ENCODE data around the gene IQSEC1. TPM values are rescaled to one million over a fixed set of nuclear protein-coding genes. Genes with fewer than 3 reads are reported as not detected.

The IQSEC1 gene
- total and polyA plus RNA-seq, 10 of the 15 experiments (the other 5 are each of a cell fraction or from before 2014, with no cell fraction given) = 0.92 to 55.2 (median 8.5) TPM

- TF ChIP-seq TCF3 (IDR thresholded peaks at IDR 0.05; ENCODE audit: borderline replicate concordance, insufficient read depth, low read depth, low read length) (peak; percentile 90), MTA3 (IDR thresholded peaks at IDR 0.05; ENCODE audit: borderline replicate concordance, low read length) (no peak), RAD51 (IDR thresholded peaks at IDR 0.05) (no peak), BCLAF1 (IDR thresholded peaks at IDR 0.05) (no peak), JUND (IDR thresholded peaks at IDR 0.05; ENCODE audit: low read depth, low read length) (0 out of 2 replicates have a peak, but pooled peaks have one; percentile 50), CREB1 (IDR thresholded peaks at IDR 0.05; ENCODE audit: low read depth) (peak; percentile 42; the same call in 1 of the 2 replicates), IKZF1 (conservative IDR thresholded peaks at IDR 0.05) (peak; percentile 77), YBX1 (IDR thresholded peaks at IDR 0.05) (no peak), NRF1 (conservative IDR thresholded peaks at IDR 0.05; ENCODE audit: low read depth, low read length) (no peak), CEBPZ (IDR thresholded peaks at IDR 0.05; ENCODE audit: low read depth, low read length) (no peak), CREM (IDR thresholded peaks at IDR 0.05; ENCODE audit: low read depth) (peak; percentile 80), SIN3A (IDR thresholded peaks at IDR 0.05; ENCODE audit: low read depth, low read length) (no peak), CHD2 (IDR thresholded peaks at IDR 0.05; ENCODE audit: borderline replicate concordance, low read depth, low read length) (peak; percentile 57; the same call in 1 of the 2 replicates), PAX8 (IDR thresholded peaks at IDR 0.05) (no peak), EZH2 (IDR thresholded peaks at IDR 0.05; ENCODE audit: borderline replicate concordance, control insufficient read depth, low read depth, low read length) (no peak), TBL1XR1 (IDR thresholded peaks at IDR 0.05; ENCODE audit: low read depth, low read length) (peak; percentile 26; the same call in 1 of the 2 replicates), E2F4 (IDR thresholded peaks at IDR 0.05; ENCODE audit: low read depth, low read length) (no peak), RCOR1 (conservative IDR thresholded peaks at IDR 0.05; ENCODE audit: low read depth, low read length) (no peak; the same call in 1 of the 2 replicates), ELK1 (IDR thresholded peaks at IDR 0.05; ENCODE audit: low read depth, low read length) (no peak), POU2F2 (IDR thresholded peaks at IDR 0.05; ENCODE audit: borderline replicate concordance, low read depth, low read length) (no peak), WRNIP1 (IDR thresholded peaks at IDR 0.05; ENCODE audit: borderline replicate concordance, low read depth, low read length) (no peak)
Observed at GRCh38 chr3:13072239-13072599, 1.0 kb downstream of the IQSEC1 start (continued).

Measured in GM12878 (cell line).